HUES64 (cell line): Measurements from ENCODE around the gene C20orf204.

ENCODE experiments used
- H3K27ac ChIP-seq: 2 replicates; pipeline ENCODE4 v1.7.0; 2013; ENCODE audit warnings: low read depth, low read length, inconsistent platforms
- H3K27me3 ChIP-seq: 2 replicates; pipeline ENCODE4 v1.6.1; 2013; ENCODE audit warnings: mild to moderate bottlenecking, low read length; ENCODE audit not compliant: insufficient read depth
- H3K36me3 ChIP-seq: 2 replicates; pipeline ENCODE4 v1.6.1; 2013; ENCODE audit warnings: mild to moderate bottlenecking, low read length; ENCODE audit not compliant: insufficient read depth
- H3K4me1 ChIP-seq: 2 replicates; pipeline ENCODE4 v1.6.1; 2013; ENCODE audit warnings: mild to moderate bottlenecking, low read length, moderate library complexity; ENCODE audit not compliant: insufficient read depth
- H3K4me3 ChIP-seq: 2 replicates; pipeline ENCODE4 v1.5.1; 2013; ENCODE audit warnings: mild to moderate bottlenecking, low read length, moderate library complexity
- H3K9ac ChIP-seq: 2 replicates; pipeline ENCODE4 v1.6.1; 2013; ENCODE audit warnings: mild to moderate bottlenecking, low read depth, low read length
- H3K9me3 ChIP-seq: 2 replicates; pipeline ENCODE4 v1.6.1; 2013; ENCODE audit warnings: low read depth, low read length; ENCODE audit not compliant: insufficient read depth
- WGBS: fragments of 150-250, 120-280 bp; methylation state at CpG from one replicate; pipeline ENCODE4 v1.1.7; 2013; ENCODE audit warnings: missing lambda C conversion rate; 5-methylcytosine and 5-hydroxymethylcytosine counted together

The C20orf204 gene

DNA sequence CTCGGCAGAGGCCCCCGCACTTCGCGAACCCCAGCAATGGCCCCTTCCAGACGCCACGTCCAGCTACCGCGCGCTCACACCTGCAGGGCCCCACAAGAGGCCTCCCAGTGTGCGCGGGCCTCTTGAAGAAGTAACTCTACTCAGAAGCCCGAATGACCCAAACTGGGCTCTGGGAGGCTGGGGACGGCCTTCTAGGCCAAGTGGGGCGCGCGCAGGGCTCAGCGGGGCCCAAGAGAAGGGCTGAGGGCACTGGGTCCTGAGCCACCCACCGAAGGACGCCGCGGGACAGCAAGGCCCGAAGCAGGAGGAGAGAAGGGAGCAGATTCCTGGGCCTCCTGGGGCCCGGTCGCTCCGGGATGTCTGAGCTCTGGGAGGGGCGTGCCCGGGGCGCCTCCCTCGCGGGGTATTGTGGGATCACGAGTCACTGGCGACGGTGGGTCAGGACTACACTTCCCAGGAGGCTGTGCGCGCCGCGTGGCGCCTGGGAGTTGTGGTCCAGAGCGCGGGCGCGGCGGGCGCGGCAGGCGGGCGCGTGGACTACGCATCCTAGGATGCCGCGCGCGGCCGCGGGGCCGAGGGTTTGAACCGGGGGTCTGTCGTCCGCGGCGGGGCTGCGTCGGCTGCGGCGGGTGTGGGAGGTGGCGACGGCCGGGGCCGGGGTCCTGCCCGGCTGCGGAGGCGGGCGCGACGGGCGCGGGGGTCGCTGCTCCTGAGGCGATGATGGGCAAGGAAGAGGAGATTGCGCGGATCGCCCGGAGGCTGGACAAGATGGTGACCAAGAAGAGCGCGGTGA, 26.8 kb downstream of the C20orf204 start, which contains the start of gene TCEA2:
Gene TCEA2 (plus strand): TSS at position 603 of the 793 bp plus-strand sequence. CDS start 115 bp downstream, at position 718.
- H3K9ac ChIP-seq, result peak within 1 kb of the TSS; percentile 72
- peaks cover 4% of the 10 kb centered on the region; the same call in 1 of the 2 replicates for H3K4me1 ChIP-seq
- peak within 1 kb of the TSS; percentile 49; the same call in 1 of the 2 replicates for H3K27ac ChIP-seq
- no peaks in the 10 kb centered on the region for H3K9me3 ChIP-seq
- no peaks in the 10 kb centered on the region for H3K36me3 ChIP-seq
- no peaks in the 10 kb centered on the region for H3K27me3 ChIP-seq
- 11% methylated on average over 85 of the region's 85 CpGs for WGBS
- peak within 1 kb of the TSS; percentile 91 for H3K4me3 ChIP-seq

DNA sequence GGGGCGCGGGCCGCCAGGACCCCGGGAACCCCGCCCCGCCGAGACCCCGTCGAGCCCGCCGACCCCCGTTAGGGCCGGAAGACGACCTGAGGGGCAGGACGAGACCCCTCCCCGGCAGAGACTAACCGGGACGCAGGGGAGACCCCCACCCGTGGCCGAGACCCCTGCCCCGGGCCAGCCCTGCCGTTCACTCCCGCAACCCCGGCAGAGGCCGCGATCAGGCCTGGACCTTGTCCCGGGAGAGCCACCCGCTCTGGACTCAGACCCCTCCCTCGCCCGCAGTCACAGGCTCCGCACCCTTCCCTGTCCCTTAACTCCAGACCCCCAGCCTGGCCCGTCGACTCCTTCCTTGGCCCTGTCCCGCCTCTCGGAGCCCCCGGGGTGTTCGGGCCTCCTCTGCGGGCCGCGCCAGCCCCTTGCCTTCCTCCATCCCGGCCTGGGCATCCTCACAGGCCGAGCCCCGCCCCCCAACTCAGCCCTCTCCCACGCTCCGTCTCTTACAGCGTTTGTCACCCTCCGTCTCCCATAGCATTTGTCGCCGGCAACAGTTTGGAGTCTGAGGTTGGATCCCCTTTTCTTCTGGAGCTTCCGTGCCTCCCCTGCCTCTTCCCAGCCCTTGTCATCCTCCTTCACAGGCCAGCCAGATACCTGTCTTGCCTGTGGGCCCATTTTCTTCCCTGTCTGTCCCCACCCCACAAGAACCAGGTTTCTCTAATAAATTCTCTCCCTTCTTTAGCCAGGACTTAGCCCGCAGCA, 27.6 kb downstream of the C20orf204 start:
- WGBS, result 5% methylated on average over 51 of the region's 51 CpGs
- H3K9ac ChIP-seq, result peak overlapping the region; percentile 60
- H3K4me3 ChIP-seq, result peak overlapping the region; percentile 91
- H3K9me3 ChIP-seq, result no peaks in the 10 kb centered on the region
- H3K27me3 ChIP-seq, result no peaks in the 10 kb centered on the region
- peaks cover 4% of the 10 kb centered on the region; the same call in 1 of the 2 replicates for H3K4me1 ChIP-seq
- H3K27ac ChIP-seq, result no peak overlapping the region
- H3K36me3 ChIP-seq, result no peaks in the 10 kb centered on the region

DNA sequence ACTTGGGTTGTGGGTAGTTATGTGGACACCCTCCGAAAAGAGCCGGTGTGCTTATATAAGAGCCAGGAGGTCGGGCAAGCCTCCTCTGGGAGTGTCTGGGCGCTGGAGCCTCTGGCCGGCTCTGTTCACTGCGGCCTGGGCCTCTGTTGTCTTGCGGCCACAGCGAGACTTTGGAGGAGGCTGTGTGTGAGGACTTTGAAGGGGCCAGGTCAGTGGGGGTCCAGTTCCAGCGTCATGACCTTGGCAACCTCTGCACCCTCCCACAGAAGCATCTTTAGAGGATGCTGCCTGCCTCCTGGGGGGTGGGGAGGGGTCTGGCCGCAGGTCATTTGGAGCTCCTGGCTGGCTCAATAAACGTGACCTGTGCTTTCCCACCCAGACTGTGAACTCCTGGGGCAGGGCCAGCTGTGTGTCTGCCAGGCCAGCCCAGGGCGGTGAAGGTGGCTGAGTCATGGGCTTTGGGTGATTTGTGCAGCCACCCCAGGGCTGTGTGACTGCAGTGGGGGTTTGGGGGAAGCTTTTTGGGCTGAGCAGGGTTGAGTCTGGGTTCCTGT, 28.2 kb downstream of the C20orf204 start:
- peaks cover 4% of the 10 kb centered on the region; the same call in 1 of the 2 replicates for H3K4me1 ChIP-seq
- 66% methylated on average over 12 of the region's 12 CpGs for WGBS

DNA sequence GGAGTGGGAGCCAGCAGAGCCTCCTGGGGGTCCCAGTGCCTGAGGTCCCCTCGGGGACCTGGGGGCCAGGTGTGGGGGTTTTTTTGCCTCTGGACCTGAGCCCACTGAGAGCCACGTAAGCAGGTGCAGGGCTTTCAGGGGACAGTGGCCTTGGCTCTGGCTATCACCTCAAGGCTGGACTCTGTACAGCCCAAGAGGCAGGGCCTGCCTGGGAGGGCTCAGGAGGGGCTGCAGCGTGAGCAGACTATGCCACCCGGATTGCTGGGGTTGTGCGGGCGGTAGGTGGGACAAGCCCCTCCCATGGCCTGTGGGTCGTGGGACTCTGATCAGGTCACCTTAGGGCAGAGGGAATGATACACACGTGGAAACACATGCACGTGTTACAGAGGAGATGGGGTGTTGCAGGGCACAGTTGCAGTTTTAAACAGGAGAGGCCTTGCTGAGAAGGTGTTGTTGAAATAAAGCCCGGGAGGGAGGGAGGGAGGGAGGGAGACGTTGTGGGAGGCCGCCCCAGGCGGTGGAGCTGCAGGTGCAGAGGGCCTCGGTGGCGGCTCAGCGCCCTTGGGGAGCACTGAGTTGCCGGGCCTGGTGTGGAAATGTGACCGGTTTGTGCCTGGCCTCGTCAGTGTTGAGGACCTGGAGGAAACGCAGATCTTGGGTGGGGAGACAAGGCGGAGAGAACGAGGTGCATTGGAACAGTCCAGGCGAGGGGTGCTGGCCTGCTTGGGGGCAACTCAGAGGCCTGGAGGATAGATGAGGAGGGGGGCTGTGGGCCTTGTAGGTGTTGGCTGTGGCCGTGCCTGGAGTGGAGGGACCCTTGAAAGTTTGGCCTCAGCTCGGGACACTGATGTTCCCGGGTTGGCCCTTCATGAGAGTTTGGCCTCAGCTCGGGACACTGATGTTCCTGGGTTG, 29.3 kb downstream of the C20orf204 start:
- no peak overlapping the region for H3K4me3 ChIP-seq
- no peak overlapping the region for H3K27ac ChIP-seq
- H3K27me3 ChIP-seq, result no peaks in the 10 kb centered on the region
- WGBS, result 75% methylated on average over 27 of the region's 27 CpGs
- peaks cover 4% of the 10 kb centered on the region; the same call in 1 of the 2 replicates for H3K4me1 ChIP-seq
- no peaks in the 10 kb centered on the region for H3K9me3 ChIP-seq
- H3K9ac ChIP-seq, result no peak overlapping the region
- no peaks in the 10 kb centered on the region for H3K36me3 ChIP-seq

More for the DNA sequence above, 28.2 kb downstream of the C20orf204 start:
- Histone ChIP-seq H3K36me3 (no peaks in the 10 kb centered on the region), H3K4me3 (peak overlapping the region; percentile 91), H3K9ac (no peak overlapping the region), H3K9me3 (no peaks in the 10 kb centered on the region), H3K27ac (no peak overlapping the region), H3K27me3 (no peaks in the 10 kb centered on the region)

DNA sequence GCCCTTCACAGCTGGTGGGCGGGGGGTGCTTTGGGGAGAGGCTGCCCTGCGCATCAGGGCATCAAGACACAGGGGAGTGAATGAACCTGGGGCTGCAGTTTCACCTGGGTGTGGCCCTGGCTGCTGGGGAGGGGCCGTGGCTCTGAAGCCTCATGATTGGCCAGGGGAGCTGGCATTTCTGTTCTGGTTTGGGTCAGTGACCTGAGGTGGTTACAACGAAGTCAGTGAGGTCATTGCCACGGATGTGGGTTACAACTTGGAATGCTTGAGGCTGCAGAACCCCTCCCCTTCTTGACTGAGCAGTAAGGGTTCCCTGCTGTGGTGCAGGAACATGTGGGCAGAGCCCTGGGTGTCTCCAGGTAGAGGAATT, 30.0 kb downstream of the C20orf204 start:
- Histone ChIP-seq H3K4me3 (no peak overlapping the region), H3K9ac (no peak overlapping the region), H3K36me3 (no peaks in the 10 kb centered on the region), H3K9me3 (no peaks in the 10 kb centered on the region), H3K4me1 (peaks cover 4% of the 10 kb centered on the region; the same call in 1 of the 2 replicates), H3K27me3 (no peaks in the 10 kb centered on the region), H3K27ac (no peak overlapping the region)
- 47% methylated on average over 5 of the region's 5 CpGs for WGBS

DNA sequence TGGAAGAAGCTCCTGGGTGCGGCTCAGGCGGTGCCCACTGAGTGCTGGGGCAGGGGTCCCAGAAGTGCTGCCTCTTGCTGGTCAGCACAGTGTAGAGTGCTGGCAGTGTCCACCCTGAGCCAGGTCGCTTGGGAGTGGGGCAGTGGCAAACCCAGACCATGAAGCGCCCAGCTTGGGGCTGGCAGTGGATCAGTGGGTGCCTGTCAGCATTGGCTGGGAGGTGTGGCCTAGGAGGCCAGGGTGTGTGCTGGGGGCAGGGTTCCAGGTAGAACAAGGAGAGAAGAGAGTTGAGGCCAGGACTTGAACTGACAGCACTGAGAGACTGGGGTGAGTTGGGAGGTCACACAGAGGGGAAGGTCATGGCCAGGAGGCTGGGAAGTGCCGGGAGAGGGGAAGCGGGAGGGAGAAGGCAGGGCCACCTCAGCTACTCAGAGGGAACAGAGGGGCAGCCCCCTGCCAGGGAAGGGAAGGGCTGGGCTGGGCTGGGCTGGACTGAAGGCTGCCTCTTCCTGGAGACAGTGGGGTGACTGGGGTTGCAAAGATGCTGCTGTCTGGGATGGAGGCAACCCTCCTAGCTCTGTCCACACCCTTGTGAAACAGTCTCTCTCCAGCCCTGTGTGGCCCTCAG, 31.1 kb downstream of the C20orf204 start:
- Histone ChIP-seq H3K9me3 (no peaks in the 10 kb centered on the region), H3K9ac (no peak overlapping the region), H3K27me3 (no peaks in the 10 kb centered on the region), H3K27ac (no peak overlapping the region), H3K4me3 (no peak overlapping the region), H3K4me1 (peaks cover 4% of the 10 kb centered on the region; the same call in 1 of the 2 replicates), H3K36me3 (no peaks in the 10 kb centered on the region)
- WGBS, result 79% methylated on average over 6 of the region's 6 CpGs

DNA sequence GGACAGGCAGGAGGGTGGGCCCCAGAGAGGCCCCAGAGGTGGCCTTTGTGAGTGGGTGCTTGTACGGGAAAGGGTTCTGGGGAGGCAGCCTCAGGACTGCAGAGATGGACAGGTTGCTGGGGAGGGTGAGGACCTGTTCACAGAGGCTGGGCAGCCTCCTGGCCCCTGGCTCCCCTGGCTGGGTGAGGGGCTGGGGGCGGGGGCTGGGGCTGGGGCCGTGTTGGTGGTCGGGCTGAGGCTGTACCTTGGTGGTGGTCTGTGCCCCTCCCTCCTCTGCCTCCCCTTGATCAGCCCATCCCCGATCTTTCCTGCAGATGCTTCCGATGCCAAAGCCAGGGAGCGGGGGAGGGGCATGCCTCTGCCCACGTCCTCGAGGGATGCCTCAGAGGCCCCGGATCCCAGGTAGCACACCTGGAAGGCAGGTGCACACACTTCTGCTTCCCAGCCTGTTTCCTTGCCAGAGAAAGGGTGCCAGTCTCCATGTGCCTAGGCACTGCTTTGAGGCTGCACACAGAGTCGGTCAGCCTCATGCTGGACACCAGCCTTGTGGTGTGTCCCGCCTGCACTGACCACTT, 31.8 kb downstream of the C20orf204 start:
- Histone ChIP-seq H3K36me3 (no peaks in the 10 kb centered on the region), H3K9ac (no peak overlapping the region), H3K27ac (no peak overlapping the region), H3K4me1 (0 out of 2 replicates have a peak, but pooled peaks cover 4% of the 10 kb centered on the region), H3K4me3 (no peak overlapping the region), H3K9me3 (no peaks in the 10 kb centered on the region), H3K27me3 (no peaks in the 10 kb centered on the region)
- WGBS, result 87% methylated on average over 11 of the region's 12 CpGs

DNA sequence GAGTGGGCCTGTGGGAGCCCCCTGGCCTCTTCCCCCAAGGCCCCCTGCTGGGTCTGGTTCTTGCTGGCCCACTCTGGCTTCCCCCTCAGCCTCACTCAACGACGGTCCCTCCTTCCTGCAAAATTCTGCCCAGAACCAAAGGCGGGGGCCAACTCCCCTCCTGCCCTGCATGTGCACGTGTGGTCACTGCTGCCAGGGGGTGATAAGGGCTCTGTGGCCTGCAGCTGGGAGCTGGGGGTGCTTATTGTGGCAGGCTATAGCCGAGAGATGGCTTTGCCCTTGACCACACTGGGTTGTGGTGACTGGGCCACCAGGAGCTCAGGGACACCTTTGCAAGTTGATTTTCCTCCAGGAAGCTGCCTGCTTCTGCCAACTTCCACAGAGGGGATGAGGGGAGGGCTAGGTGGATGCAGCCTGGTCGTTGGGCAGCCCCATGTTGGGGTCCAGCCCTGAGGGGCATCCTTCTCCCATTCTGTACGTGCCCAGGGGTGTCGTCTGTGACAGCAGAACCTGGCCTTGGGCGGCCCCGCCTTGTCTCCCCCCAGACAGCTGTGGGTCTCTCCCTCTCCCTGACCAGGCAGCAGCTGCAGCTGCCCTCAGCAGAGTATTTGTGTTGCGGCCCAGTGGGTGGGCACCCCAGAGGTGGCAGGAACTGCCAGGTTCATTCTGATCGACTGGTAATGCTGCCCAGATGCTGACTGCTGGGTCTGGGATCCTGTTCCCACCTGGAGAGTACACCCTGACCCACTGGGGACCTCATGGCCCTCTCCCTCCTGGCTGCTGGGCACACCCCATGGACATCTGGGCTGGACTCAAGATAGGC, 32.6 kb downstream of the C20orf204 start:
- H3K27ac ChIP-seq, result no peak overlapping the region
- peaks cover 3% of the 10 kb centered on the region; the same call in 1 of the 2 replicates for H3K36me3 ChIP-seq
- H3K4me1 ChIP-seq, result 0 out of 2 replicates have a peak, but pooled peaks cover 4% of the 10 kb centered on the region
- no peak overlapping the region for H3K4me3 ChIP-seq
- 85% methylated on average over 12 of the region's 12 CpGs for WGBS
- no peaks in the 10 kb centered on the region for H3K9me3 ChIP-seq
- H3K27me3 ChIP-seq, result no peaks in the 10 kb centered on the region
- no peak overlapping the region for H3K9ac ChIP-seq

DNA sequence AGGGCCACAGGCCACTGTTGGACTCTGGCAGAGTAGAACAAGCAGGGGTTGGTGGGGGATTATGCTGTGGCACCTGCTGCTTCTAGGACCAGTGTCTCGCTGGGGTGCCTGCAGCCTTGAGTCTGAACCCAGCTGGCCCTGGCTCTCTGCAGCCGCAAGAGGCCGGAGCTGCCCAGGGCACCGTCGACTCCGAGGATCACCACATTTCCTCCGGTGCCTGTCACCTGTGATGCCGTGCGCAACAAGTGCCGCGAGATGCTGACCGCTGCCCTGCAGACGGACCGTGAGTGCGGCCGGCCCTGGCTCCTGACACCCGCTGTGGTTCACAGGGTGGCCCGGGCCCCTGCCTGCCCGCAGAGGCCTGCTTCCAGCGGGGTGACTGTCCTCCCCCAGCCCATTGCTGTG, 33.2 kb downstream of the C20orf204 start:
- no peaks in the 10 kb centered on the region for H3K4me1 ChIP-seq
- H3K9ac ChIP-seq, result no peak overlapping the region
- 92% methylated on average over 20 of the region's 20 CpGs for WGBS
- H3K27ac ChIP-seq, result no peak overlapping the region
- no peaks in the 10 kb centered on the region for H3K27me3 ChIP-seq
- H3K9me3 ChIP-seq, result no peaks in the 10 kb centered on the region
- no peak overlapping the region for H3K4me3 ChIP-seq
- peaks cover 7% of the 10 kb centered on the region for H3K36me3 ChIP-seq
